GM20000 (cell line): Measurements from ENCODE around the gene ZNF627.
A peak's percentile ranks its signal among the peaks of the same experiment; 100 is the strongest.

Experiments
- DNase-seq: peaks from one replicate; pipeline ENCODE4 v3.0.0; 2012; ENCODE audit warnings: low spot score
- TF ChIP-seq, protein P1 (sequence below): IDR thresholded peaks from 2 replicates; pipeline ENCODE4 v1.5.1; 2012; ENCODE audit warnings: mild to moderate bottlenecking, control low read depth; ENCODE audit errors: extremely low read depth, missing control alignments

ZNF627 gene

GRCh38 chr19:11597202-11598102, at the start of gene ZNF627:
Gene ZNF627 (plus strand): TSS chr19:11597483. CDS start chr19:11597628, 145 bp downstream.
- TF ChIP-seq, protein P1, sequence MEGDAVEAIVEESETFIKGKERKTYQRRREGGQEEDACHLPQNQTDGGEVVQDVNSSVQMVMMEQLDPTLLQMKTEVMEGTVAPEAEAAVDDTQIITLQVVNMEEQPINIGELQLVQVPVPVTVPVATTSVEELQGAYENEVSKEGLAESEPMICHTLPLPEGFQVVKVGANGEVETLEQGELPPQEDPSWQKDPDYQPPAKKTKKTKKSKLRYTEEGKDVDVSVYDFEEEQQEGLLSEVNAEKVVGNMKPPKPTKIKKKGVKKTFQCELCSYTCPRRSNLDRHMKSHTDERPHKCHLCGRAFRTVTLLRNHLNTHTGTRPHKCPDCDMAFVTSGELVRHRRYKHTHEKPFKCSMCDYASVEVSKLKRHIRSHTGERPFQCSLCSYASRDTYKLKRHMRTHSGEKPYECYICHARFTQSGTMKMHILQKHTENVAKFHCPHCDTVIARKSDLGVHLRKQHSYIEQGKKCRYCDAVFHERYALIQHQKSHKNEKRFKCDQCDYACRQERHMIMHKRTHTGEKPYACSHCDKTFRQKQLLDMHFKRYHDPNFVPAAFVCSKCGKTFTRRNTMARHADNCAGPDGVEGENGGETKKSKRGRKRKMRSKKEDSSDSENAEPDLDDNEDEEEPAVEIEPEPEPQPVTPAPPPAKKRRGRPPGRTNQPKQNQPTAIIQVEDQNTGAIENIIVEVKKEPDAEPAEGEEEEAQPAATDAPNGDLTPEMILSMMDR = no peak
- peak; percentile 97 for DNase-seq

DNA sequence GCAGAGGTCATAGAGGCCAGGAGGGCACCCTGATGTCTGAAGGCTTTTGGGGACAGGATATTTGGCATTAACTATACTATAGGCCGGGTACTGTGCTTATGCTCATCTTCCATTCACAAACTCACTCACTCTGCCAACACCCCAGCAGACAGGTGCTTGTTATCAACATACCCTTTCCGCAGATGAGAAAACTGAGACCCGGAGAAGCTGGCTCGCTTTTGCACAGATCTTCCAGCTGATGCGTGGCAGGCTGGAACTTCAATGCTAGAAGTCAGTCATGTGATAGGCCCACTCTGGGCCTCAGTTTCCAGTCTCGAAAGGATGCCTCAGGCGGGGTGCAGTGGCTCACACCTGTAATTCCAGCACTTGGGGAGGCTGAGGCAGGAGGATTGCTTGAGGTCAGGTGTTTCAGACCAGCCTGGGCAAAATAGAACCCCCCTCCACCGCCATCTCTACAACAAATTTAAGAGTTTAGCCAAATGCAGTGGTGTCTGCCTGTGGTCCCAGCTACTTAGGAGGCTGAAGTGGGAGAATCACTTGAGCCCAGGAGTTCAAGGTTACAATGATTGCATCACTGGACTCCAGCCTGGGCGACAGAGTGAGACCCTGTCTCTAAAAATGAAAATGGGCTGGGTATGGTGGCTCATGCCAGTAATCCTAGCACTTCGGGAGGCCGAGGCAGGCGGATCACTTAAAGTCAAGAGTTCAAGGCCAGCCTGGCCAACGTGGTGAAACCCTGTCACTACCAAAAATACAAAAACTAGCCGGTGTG, 49.2 kb upstream of the ZNF627 start:
- TF ChIP-seq, protein P1 = peak; percentile 1
- peak; percentile 16 for DNase-seq

DNA sequence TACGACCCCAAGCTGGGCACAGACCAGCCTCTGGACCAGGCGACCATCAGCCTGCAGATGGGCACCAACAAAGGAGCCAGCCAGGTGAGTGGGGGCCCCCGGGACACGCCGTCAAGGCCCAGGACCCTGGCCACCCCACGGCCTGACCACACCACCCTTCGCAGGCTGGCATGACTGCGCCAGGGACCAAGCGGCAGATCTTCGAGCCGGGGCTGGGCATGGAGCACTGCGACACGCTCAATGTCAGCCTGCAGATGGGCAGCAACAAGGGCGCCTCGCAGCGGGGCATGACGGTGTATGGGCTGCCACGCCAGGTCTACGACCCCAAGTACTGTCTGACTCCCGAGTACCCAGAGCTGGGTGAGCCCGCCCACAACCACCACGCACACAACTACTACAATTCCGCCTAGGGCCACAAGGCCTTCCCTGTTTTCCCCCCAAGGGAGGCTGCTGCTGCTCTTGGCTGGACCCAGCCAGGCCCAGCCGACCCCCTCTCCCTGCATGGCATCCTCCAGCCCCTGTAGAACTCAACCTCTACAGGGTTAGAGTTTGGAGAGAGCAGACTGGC, 47.8 kb upstream of the ZNF627 start:
- DNase-seq = peak; percentile 3
- TF ChIP-seq, protein P1 = no peak

DNA sequence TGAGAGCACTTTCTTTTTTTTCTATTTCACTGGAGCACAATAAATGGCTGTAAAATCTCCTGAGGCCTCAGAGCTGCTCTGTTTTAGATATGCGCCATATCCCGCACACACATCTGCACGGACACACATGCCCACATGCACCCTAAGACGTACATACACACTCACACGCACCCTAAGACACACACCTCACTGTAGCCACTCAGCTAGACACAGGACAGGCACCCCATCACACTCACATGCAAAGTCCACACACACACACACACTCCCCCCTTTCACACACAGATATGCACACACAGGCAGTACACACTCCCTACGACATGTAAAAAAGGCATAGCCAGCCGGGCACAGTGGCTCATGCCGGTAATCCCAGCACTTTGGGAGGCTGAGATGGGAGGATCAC, 47.0 kb upstream of the ZNF627 start:
- TF ChIP-seq, protein P1 = no peak

DNA sequence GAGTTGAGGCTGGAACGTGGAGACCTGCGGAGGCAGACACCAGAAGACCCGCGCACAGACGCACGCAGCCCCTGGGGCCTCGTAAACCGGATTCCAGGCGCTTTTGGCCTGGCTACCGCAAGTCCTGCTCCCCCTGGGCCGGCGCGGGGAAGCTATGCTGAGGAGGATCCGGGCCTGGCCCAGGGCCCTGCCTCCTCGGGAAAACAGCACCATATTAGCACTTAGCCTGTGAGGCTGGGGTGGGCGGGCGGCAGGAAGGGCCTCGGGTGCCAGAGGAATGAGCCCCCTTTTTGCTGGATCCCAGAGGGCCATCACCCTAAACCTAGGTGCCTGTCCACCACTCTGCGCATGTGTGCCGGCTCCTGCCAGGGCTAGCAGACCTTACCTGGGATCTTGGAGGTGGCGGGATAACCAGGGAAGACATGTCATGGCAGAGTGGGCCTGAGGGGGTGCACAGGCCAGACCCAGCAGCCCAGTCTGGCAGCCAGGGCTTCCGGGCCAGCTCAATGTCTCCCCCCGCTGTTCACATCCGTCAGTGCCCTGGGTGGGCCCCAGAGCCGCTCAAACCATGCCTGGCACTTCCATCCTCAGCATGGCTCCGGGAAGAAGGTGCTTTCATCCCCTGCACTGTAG, 45.6 kb upstream of the ZNF627 start:
- DNase-seq = no peak
- TF ChIP-seq, protein P1 = peak; percentile 13

More for the DNA sequence above, 47.0 kb upstream of the ZNF627 start:
- DNase-seq = no peak

DNA sequence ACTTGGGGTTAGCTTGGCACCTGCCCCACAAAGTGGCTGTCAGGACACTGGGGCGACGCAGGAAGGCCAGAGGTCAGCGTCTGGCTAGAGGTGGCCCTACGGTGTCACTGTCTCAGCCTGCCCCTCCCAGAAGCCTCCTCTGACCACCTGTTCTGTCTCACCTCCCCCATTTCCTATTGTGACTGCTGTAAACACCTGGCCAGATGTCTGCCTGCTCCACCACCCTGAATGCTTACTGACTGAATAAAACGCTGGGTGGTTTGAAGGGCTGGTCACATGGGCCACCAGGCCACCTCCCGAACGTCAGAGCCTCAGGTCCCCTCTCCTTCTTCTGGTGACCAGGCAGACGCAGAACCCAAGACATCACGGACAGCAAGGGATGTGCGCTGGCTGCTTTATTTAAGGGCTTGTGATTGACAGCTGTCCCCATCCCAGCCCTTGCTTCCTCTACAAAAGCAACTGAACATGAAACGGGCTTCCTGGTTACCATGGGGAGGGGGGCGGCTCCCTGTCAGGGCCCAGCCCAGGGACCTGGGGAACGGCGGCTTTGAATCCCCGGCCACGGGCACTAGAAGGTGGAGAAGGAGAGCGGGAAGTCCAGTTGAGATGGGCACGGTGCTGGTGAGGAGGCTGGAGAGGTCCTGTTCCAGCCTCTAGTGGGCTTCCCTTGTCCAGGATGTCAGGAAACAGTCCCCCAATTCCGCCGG, 44.5 kb upstream of the ZNF627 start:
- TF ChIP-seq, protein P1 = no peak
- no peak for DNase-seq
